SH-SY5Y (cell line): ENCODE measurements around the gene WDCP.

Experiments used
- GATA2 ChIP-seq: IDR thresholded peaks from 2 replicates; pipeline ENCODE4 v1.6.1; 2011; ENCODE audit warnings: mild to moderate bottlenecking, low read depth, low read length
- GATA3 ChIP-seq: IDR thresholded peaks from 2 replicates; pipeline ENCODE4 v1.6.1; 2011; ENCODE audit warnings: low read depth, mild to moderate bottlenecking, low read length, moderate library complexity

GRCh38 chr2:24073816-24074215 is 26.6 kb upstream of the WDCP start:
- TF ChIP-seq GATA2 (no peak), GATA3 (no peak)
